Stimulated activated CD4-positive, alpha-beta T cell treated with anti-CD3 and anti-CD28 coated beads, Interleukin-15, amount 100 ng/mL, for 24 hours (primary cell): ENCODE results near the gene EMX2.

Experiments
- DNase-seq: peaks from one replicate; pipeline ENCODE4 v3.0.0-alpha.2; 2020

The EMX2 gene

GRCh38 chr10:117545141-117546019 lies 2.8 kb downstream of the EMX2 start:
- DNase-seq, result no peak

DNA sequence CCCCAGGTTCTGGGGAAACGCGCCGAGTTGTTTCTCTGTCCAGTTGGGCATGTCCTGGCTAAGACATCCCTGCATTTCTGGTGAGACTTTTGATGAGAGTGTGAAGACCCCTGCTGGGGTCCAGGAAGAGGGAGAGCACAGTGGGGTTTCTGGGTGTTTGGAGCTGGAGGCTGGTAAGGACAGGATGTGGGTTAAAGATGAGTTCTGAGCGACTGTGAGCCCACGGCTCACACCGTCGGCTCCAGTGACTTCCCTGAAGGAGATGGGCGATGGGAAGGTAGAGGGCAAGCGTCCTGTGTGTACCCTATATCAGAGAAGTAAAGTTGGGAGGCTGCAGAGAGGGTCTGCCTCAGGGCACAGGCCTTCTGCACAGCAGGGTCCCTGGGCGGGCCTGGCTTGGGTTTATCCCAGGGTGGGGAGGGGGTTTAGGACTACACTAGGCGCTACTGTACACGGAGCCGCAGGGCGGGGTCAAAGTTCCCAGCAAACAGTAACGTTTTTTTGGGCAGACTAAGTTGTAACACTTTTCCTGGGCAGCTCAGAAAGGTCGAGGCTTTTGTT lies 3.6 kb downstream of the EMX2 start:
- no peak for DNase-seq

DNA sequence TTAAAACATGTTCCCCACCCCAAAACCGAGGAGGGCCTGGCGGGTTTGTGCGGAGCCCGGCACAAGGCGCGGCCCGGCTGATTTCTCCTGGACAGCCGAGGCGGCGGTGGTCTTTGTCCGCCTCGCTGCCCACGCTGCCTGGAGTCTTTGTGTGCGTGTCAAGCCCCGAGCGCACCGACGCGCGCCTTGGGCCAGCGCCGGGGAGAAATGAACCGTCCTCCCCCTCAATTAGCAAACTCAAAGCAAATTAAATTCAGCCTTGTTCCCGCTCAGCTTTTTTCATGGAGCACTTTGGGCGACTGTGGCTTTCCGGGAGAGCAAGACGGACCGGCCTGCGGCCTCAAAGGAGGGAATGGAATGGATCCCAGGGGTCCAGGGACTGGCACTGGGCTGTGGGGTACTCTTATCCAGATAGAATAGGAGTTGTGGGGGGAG lies 4.1 kb downstream of the EMX2 start:
- DNase-seq, result no peak

DNA sequence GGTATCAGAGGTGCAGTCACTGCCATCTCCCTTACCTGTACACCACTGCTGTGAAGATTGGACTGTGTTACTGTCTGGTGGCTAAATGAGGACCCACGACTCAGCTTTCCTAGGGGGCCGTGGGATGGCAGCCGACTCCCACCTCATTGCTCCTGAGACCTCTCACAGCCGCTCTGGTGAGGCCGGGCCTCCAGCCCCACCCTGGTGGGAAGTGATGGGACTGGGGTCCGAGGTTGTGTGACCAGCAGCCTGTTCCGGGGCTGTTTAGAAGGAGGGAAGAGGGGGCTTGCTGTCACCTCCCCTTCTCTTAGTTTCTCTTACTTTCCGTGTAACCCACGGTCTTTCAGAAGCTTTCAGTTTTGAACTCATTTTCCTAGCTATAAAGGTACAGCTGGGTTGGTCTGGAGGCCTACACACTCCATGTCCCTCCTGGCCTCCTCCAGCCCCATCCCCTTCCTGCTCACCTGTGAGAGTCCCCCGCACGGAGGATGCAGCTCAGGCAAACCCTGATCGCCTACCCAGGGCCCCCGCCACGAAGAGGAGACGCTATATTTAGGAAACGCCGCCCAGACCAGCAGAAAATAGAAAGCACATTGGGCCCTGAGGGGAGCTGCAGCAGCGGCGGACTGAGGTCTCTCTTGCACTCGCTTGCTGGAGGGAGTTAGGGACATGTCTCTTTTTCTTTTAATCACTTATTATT lies 4.6 kb downstream of the EMX2 start:
- DNase-seq, result no peak

GRCh38 chr10:117547716-117548668 lies 5.4 kb downstream of the EMX2 start:
- DNase-seq, result no peak

- no peak for DNase-seq
Observed at GRCh38 chr10:117549100-117549585, 6.6 kb downstream of the EMX2 start.

GRCh38 chr10:117550076-117550475 lies 7.5 kb downstream of the EMX2 start:
- no peak for DNase-seq

DNA sequence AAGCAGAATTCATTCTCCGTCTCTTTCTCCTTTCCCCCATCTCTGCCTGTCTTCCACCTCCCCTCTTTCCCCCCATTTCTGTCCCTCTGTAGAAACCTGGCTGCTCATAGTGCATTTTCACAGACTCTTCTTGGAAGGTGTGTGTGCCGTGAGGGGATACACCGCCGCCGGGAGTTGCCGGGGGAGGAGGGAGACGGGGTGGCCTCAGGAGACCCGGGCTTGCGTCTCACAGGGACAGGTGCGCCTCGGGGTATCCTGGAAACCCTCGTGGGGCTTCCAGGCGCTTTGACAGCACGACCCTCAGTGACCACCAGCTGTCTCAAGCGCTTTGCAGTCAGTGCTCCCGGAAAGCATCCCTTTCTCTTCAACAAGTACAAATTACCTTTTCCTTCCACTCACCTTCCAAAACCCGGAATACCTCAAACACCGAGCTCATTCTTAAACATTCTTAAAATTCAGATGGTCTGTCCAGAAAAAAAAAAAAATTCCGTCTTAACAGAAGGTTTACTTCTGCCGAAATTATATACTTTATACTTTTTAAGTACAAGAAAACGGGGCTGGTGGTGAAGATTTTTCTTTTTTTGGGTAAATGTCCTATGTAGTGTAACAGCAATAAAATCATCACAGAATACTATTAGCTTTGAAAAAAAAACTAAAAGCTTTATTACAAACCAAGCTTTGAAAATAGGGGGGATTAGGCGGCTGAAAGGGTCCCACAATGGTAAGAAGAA lies 8.2 kb downstream of the EMX2 start:
- no peak for DNase-seq

- no peak for DNase-seq
Observed at GRCh38 chr10:117551330-117552155, 9.0 kb downstream of the EMX2 start.

DNA sequence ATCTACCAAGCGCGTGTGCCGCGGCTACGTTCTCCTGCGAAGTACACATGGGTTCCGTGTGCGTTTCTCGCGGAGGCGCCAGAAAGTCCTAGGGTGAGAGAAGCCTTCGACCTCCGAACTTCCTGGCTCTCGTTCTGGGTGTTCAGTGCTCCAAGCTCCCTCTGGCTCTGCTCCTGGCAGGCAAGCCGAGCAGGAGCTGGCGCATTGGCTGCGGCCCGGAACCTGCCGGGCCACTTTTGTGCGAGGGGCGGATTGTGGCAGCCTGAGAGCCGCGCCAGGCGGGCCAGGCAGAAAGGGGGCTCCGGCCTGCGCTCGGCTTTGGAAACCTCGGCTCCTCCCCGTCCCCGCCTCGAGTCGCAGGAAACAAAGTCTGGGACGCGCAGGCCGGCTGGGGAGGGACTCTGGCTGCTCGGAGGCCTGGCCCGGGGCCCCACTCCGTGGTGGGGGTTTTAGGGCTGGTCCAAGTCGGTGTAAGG lies 9.6 kb downstream of the EMX2 start:
- no peak for DNase-seq

GRCh38 chr10:117552701-117553141 lies 10.2 kb downstream of the EMX2 start:
- no peak for DNase-seq

DNA sequence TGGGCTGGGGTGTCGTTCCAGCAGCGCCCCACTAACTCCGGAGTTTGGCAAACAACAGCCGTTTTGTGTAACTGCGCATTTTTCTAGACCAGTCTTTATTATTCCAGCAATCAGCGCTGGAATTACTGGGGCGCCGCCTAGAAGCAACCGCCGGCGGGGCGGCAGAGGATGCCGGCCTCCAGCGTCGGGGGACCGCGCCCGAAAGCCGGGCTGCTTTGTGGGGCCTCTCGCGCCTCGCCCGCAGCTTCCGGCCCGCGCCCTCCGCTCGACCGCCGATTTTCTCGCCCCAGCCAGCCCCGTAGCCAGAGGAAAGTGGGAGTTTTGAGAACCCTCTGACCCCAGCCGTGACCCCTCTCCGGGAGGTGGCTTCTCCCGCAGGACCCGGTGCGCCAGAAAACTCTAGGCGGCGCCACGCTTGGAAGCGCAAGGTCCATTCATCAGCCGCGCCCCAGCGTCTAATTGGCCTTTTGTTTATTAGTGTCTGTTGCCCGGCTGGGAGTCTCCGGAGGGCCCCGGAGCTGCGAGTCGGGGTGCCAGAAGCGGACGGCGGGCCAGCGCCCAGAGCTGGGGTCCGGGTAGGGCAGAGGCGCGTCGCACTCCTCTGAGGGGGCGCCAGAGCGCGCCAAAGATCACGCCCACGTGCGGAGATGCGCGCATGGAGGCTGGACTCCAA lies 10.7 kb downstream of the EMX2 start:
- DNase-seq, result no peak

- DNase-seq, result no peak
Observed at GRCh38 chr10:117553815-117554172, 11.2 kb downstream of the EMX2 start.

DNA sequence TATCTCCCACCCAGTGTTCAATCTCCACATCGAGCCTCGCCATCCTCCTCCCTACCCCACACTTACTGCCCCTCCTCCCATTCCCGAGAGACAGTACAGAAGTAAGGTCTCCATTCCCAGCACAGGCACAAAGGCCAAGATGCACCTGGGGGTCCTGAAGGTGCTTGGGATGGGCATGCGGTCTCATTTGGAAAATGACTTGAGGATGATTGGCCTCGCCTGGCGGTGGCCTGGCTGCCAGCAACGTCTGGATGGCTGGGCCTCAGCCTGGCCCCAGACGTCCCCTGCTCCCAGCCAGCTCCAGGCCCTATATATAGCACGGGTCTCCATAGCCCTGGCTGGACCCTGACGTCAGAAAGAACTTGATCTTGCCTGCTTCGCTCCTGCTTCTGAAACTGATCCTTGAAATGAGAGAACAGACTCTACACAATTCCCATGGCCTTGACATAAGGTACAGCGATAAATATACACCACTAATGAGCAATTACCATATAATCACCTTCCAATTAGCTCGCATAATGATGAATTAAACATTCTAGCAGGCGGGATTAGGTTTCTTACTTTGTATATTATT lies 11.8 kb downstream of the EMX2 start:
- DNase-seq, result no peak

DNA sequence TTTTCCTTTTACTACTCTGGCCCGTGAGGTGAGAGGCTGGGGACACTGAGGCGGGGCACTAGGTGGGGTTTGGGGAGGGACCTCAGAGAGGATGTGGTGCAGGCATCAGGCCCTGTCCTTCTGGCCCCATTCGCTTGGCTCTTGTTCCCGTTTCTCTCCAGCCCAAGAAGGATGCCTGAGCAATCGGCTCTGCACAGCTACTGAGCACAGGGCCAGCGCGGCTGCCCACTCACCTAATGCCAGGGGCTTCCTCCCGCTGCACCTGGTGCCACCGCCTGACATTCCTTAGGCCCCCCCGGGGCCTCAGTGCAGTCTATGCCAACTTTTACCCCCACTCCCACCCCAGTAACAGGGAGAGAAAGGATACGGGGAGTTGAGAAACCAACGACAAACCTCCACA lies 12.5 kb downstream of the EMX2 start:
- no peak for DNase-seq

DNA sequence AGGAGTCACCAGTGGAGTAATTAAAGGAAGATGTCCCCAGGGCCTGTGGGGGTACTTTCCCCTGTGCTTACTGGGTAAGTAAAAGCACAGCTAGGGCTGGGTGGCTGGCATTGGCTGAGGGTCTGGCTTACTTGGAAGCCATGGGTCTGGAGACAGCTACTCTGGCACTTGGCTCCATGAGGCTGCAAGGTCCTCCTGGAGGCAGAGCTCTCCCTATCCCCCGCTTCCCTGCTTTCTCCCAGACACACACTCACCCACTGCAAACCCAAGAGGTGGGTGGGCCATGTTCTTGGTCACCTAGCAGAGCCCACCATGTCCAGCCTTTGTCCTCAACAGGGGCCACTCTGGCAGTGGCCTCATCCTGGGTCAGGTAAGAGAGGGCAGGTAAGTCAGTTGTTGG lies 13.3 kb downstream of the EMX2 start:
- DNase-seq, result no peak

GRCh38 chr10:117556356-117556755 lies 13.8 kb downstream of the EMX2 start:
- no peak for DNase-seq

GRCh38 chr10:117559712-117560111 lies 17.2 kb downstream of the EMX2 start:
- no peak for DNase-seq

DNA sequence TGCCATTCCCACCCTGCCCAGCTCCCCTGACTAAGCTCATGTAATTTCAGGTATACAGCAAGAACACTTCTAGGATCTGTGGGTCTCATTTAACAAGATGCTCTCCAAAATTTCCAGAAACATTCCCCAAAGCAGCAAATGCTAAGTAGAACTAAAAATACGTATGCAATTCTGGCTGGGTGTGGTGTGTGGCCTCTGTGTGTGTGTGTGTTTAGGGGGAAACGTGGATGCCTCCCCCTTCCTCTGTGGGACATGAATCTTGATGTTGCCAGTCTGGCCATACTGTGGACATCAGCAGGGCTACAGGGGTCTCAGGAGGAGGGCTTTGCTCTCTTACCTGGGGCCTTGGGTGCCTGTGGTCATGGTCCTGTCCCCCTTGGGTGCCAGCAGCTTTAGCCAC lies 18.4 kb downstream of the EMX2 start:
- no peak for DNase-seq

DNA sequence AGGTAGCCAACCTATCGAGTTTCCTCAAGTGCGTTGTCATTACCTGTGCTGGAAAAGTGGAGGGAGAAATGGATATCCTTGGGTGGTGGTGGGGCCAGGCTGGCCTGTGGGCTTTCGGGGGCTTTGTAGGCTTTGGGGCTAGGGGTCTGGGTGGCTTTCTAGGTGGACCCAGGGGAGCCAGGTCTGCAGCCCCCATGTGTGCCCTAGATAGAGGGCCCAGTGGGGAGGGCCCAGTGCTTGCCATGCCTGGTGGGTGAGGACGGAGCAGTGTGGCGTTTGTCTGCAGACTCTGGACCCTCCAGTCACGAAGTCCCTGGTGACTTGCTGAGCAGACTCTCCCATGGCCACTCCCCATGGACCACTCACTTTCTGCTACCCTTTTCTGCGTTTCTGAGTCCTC lies 19.7 kb downstream of the EMX2 start:
- DNase-seq, result no peak
